Hematopoietic multipotent progenitor cell treated with erythropoietin and hydrocortisone succinate and interleukin-3 and kit ligand, for 4 days (in vitro differentiated cells): ENCODE measurements around the gene ITPR1.

ENCODE experiments used
- DNase-seq: peaks from one replicate; pipeline ENCODE4 v3.0.0-alpha.2; 2015

ITPR1 gene

GRCh38 chr3:4818986-4819693 lies 326.0 kb downstream of the ITPR1 start:
- no peak for DNase-seq

- no peak for DNase-seq
These were observed 326.6 kb downstream of the ITPR1 start for GRCh38 chr3:4819746-4820145.

- DNase-seq, result no peak
These were observed 327.4 kb downstream of the ITPR1 start for GRCh38 chr3:4820296-4821121.

- no peak for DNase-seq
These were observed 328.2 kb downstream of the ITPR1 start for GRCh38 chr3:4821338-4821737.

- no peak for DNase-seq
These were observed 328.8 kb downstream of the ITPR1 start for GRCh38 chr3:4821975-4822374.

GRCh38 chr3:4822568-4822967 lies 329.4 kb downstream of the ITPR1 start:
- DNase-seq, result no peak

GRCh38 chr3:4823385-4823784 lies 330.2 kb downstream of the ITPR1 start:
- no peak for DNase-seq

GRCh38 chr3:4823986-4824925 lies 331.1 kb downstream of the ITPR1 start:
- no peak for DNase-seq

- DNase-seq, result no peak
These were observed 331.8 kb downstream of the ITPR1 start for GRCh38 chr3:4824926-4825325.

- DNase-seq, result peak; percentile 89
These were observed 332.5 kb downstream of the ITPR1 start for GRCh38 chr3:4825436-4826236.

- DNase-seq, result no peak
These were observed 333.3 kb downstream of the ITPR1 start for GRCh38 chr3:4826237-4827100.

GRCh38 chr3:4827767-4828166 lies 334.6 kb downstream of the ITPR1 start:
- peak; percentile 58 for DNase-seq

- no peak for DNase-seq
These were observed 335.3 kb downstream of the ITPR1 start for GRCh38 chr3:4828279-4829030.

GRCh38 chr3:4829031-4829394 lies 335.9 kb downstream of the ITPR1 start:
- no peak for DNase-seq

- DNase-seq, result no peak
These were observed 337.4 kb downstream of the ITPR1 start for GRCh38 chr3:4830586-4830914.

GRCh38 chr3:4831580-4831950 lies 338.4 kb downstream of the ITPR1 start:
- DNase-seq, result no peak

GRCh38 chr3:4833471-4833870 lies 340.3 kb downstream of the ITPR1 start:
- DNase-seq, result no peak

- DNase-seq, result peak; percentile 81
These were observed 341.3 kb downstream of the ITPR1 start for GRCh38 chr3:4834403-4834866.

- DNase-seq, result peak; percentile 51
These were observed 342.5 kb downstream of the ITPR1 start for GRCh38 chr3:4835616-4836043.

- DNase-seq, result no peak
These were observed 343.4 kb downstream of the ITPR1 start for GRCh38 chr3:4836516-4836915.
